PC-3 (cell line): ENCODE results near the gene ANKS1B. TPM values are rescaled to one million over a fixed set of nuclear protein-coding genes. Genes with fewer than 3 reads are reported as not detected.

Experiments
- ATAC-seq: fragments of 200-7000 bp; cut with Tn5 transposase; 2 replicates; pipeline ENCODE4 v1.9.1; 2020; ENCODE audit warnings: mild to moderate bottlenecking, moderate library complexity
- BruUV-seq: library from RNA; stranded (reverse); fragments of 400-500 nt; replicated peaks from 2 replicates; lab custom pipeline; 2021; lab: Mats Ljungman, UMichigan
- CTCF ChIA-PET: fragments of 300-600 bp; sonication (Branson Sonifier 250); formaldehyde crosslinking; loops from one replicate; lab custom pipeline; 2022; ENCODE audit warnings: antibody characterized with exemption; lab: Charles Lee
- POLR2A ChIA-PET: fragments of 300-600 bp; sonication (Branson Sonifier 250); formaldehyde crosslinking; loops from one replicate; lab custom pipeline; 2022; ENCODE audit warnings: antibody characterized with exemption; ENCODE audit not compliant: unreplicated experiment; lab: Charles Lee
- DNase-seq: peaks from one replicate; pipeline ENCODE4 v3.0.0-alpha.2; 2015
- H2AFZ ChIP-seq: fragments of 300-600 bp; sonication (generic); 2 replicates; pipeline ENCODE4 v1.6.0; 2016; ENCODE audit warnings: antibody characterized with exemption, low read length
- H3F3A ChIP-seq: fragments of 300-600 bp; sonication (generic); one replicate; pipeline ENCODE4 v1.6.0; 2017; ENCODE audit warnings: antibody characterized with exemption, low read length, control low read depth, mild to moderate bottlenecking; ENCODE audit not compliant: unreplicated experiment
- H3K27ac ChIP-seq: fragments of 300-600 bp; sonication (generic); 2 replicates; pipeline ENCODE4 v1.5.1; 2016; ENCODE audit warnings: mild to moderate bottlenecking, low read length
- H3K27me3 ChIP-seq: fragments of 300-600 bp; sonication (generic); 2 replicates; pipeline ENCODE4 v1.6.1; 2016; ENCODE audit warnings: low read length, mixed read lengths
- H3K36me3 ChIP-seq: fragments of 300-600 bp; sonication (generic); 2 replicates; pipeline ENCODE4 v1.6.1; 2016; ENCODE audit warnings: low read depth, mixed run types, low read length, mixed read lengths
- H3K4me1 ChIP-seq: fragments of 300-600 bp; sonication (generic); 2 replicates; pipeline ENCODE4 v1.5.1; 2016; ENCODE audit warnings: low read length; ENCODE audit not compliant: insufficient read depth
- H3K4me2 ChIP-seq: fragments of 300-600 bp; sonication (generic); 2 replicates; pipeline ENCODE4 v1.6.0; 2016; ENCODE audit warnings: low read length
- H3K4me3 ChIP-seq: fragments of 300-600 bp; sonication (generic); 2 replicates; pipeline ENCODE4 v1.5.1; 2016; ENCODE audit warnings: mild to moderate bottlenecking, low read length, mixed read lengths
- H3K79me2 ChIP-seq: fragments of 300-600 bp; sonication (generic); 2 replicates; pipeline ENCODE4 v1.6.1; 2017; ENCODE audit warnings: low read length, mixed read lengths
- H3K9ac ChIP-seq: fragments of 300-600 bp; sonication (generic); 2 replicates; pipeline ENCODE4 v1.6.0; 2016; ENCODE audit warnings: mild to moderate bottlenecking, low read length
- H3K9me2 ChIP-seq: fragments of 300-600 bp; sonication (generic); replicated peaks from 2 replicates; pipeline ENCODE4 v1.6.1; 2016; ENCODE audit warnings: mixed run types, low read length, mixed read lengths
- H3K9me3 ChIP-seq: fragments of 300-600 bp; sonication (generic); 2 replicates; pipeline ENCODE4 v1.6.1; 2016; ENCODE audit warnings: low read length, mixed read lengths
- H4K20me1 ChIP-seq: fragments of 300-600 bp; sonication (generic); 2 replicates; pipeline ENCODE4 v1.6.1; 2016; ENCODE audit warnings: low read length, mixed read lengths
- EZH2 ChIP-seq: fragments of 300-600 bp; sonication (generic); IDR thresholded peaks from one replicate; pipeline ENCODE4 v1.6.1; 2017; ENCODE audit warnings: antibody characterized with exemption, mild to moderate bottlenecking, low read length; ENCODE audit not compliant: unreplicated experiment
- EZH2phosphoT487 ChIP-seq: fragments of 300-600 bp; sonication (generic); IDR thresholded peaks from 2 replicates; pipeline ENCODE4 v1.6.1; 2018; ENCODE audit warnings: mild to moderate bottlenecking, antibody characterized with exemption, low read length, borderline replicate concordance
- intact Hi-C: fragments of 100-400 bp; cut with micrococcal nuclease; formaldehyde crosslinking; loops from 2 replicates; pipeline ENCODE4 v1.9.0; 2023
- total RNA-seq: library from RNA; depleted of rRNA; stranded (reverse); fragments of >200 nt; gene quantifications from 2 replicates; pipeline ENCODE4 v1.2.3, GENCODE V29; 2014
- TF ChIP-seq, protein P1 (sequence below): fragments of 300-600 bp; sonication (generic); conservative IDR thresholded peaks from 2 replicates; pipeline ENCODE4 v1.5.1; 2017; ENCODE audit warnings: antibody characterized with exemption, low read depth, mild to moderate bottlenecking, low read length

The ANKS1B gene
- total RNA-seq, 1 experiment from 2014 or later: 0.07 TPM

DNA sequence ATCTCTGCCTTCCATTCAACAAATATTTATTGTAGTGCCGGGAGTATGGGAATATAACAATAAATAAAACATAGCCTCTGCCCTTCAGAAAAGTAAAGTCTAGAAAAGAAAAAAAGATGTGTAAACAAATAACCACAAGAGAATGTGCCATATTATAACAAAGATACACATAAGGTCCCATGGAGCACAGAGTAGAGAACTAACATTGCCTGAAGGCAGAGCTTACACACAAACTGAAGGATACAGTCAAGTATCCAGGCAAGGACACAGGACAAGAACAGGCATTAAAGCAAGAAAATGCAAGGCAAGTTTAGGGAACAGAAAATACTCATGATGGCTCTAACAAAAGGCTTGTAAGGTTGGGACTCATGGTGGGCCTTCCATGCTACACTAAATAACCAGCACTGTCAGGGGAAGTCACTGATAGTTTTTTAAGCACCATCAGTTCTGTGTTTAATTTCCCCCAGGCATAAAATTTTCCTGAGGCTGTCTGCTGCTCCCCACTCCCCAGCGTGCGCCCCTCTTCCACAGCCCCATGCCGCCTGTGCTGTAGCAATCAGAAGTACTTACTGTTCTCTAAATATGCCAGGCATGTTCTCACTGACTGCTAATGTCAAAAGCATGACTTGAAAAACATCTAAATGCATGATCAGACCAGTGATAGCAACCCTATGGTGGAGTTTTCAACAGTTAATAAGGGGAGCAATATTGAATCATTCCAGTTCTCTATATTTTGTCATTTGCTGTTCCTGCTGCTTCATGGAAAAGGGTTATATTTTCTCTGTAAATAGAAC is 77.8 kb downstream of the ANKS1B start:
- no peaks in the 10 kb centered on the region for H4K20me1 ChIP-seq
- no peak for ATAC-seq
- intact Hi-C loops: no loop called here
- no peak for DNase-seq
- no peak overlapping the region for H3K4me3 ChIP-seq
- no peaks in the 10 kb centered on the region for H3K27me3 ChIP-seq
- no peaks in the 10 kb centered on the region for H3K79me2 ChIP-seq
- TF ChIP-seq, protein P1, sequence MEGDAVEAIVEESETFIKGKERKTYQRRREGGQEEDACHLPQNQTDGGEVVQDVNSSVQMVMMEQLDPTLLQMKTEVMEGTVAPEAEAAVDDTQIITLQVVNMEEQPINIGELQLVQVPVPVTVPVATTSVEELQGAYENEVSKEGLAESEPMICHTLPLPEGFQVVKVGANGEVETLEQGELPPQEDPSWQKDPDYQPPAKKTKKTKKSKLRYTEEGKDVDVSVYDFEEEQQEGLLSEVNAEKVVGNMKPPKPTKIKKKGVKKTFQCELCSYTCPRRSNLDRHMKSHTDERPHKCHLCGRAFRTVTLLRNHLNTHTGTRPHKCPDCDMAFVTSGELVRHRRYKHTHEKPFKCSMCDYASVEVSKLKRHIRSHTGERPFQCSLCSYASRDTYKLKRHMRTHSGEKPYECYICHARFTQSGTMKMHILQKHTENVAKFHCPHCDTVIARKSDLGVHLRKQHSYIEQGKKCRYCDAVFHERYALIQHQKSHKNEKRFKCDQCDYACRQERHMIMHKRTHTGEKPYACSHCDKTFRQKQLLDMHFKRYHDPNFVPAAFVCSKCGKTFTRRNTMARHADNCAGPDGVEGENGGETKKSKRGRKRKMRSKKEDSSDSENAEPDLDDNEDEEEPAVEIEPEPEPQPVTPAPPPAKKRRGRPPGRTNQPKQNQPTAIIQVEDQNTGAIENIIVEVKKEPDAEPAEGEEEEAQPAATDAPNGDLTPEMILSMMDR: no peak
- CTCF ChIA-PET: no interaction called here
- POLR2A ChIA-PET: no interaction called here
- H3K4me1 ChIP-seq: peaks cover 18% of the 10 kb centered on the region
- H2AFZ ChIP-seq: no peak overlapping the region
- no peak overlapping the region for H3K4me2 ChIP-seq
- no peaks in the 10 kb centered on the region for H3F3A ChIP-seq
- H3K36me3 ChIP-seq: no peaks in the 10 kb centered on the region
- no peaks in the 10 kb centered on the region for H3K9me2 ChIP-seq
- no peaks in the 10 kb centered on the region for H3K9me3 ChIP-seq
- H3K9ac ChIP-seq: no peak overlapping the region
- no TSS peak for BruUV-seq
- H3K27ac ChIP-seq: no peak overlapping the region

DNA sequence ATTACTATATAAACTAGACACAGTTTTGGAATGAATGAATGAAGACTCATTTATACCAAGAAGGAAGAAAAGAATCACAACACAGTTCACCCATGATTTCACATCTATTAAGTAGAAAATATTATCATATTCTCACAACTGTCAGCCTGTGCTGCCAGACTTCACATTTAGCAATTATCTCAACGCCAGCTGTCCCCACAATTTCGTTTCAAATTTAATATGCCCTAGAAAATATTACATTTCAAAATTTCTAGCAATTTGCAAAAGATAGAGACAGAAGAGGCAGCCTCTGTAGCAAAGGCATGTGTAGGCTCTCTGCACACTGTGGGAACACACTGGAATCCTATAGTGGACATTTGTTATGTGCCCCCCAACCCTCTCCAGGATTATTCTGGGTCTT is 83.6 kb downstream of the ANKS1B start:
- Histone ChIP-seq H3K9me3 (no peaks in the 10 kb centered on the region), H4K20me1 (no peaks in the 10 kb centered on the region), H3K9ac (no peak overlapping the region), H3K4me1 (no peaks in the 10 kb centered on the region), H3K79me2 (no peaks in the 10 kb centered on the region), H3K27ac (no peak overlapping the region), H2AFZ (no peak overlapping the region), H3F3A (no peaks in the 10 kb centered on the region), H3K4me3 (no peak overlapping the region), H3K36me3 (no peaks in the 10 kb centered on the region), H3K9me2 (no peaks in the 10 kb centered on the region), H3K27me3 (peaks cover 7% of the 10 kb centered on the region; the same call in 1 of the 2 replicates), H3K4me2 (no peak overlapping the region)
- ATAC-seq (no peak), DNase-seq (no peak)
- BruUV-seq: no TSS peak
- ChIA-PET CTCF (no interaction called here), POLR2A (no interaction called here)
- intact Hi-C loops: no loop called here
- no peak for TF ChIP-seq EZH2phosphoT487
- no peak for TF ChIP-seq EZH2
- TF ChIP-seq, protein P1: no peak

- no peaks in the 10 kb centered on the region for H3K9me3 ChIP-seq
- no TSS peak for BruUV-seq
- intact Hi-C loops: no loop called here
- no peaks in the 10 kb centered on the region for H3K9me2 ChIP-seq
- H3F3A ChIP-seq: no peaks in the 10 kb centered on the region
- ChIA-PET POLR2A (no interaction called here), CTCF (no interaction called here)
- no peaks in the 10 kb centered on the region for H3K79me2 ChIP-seq
- H4K20me1 ChIP-seq: no peaks in the 10 kb centered on the region
- no peak for ATAC-seq
- no peak overlapping the region for H3K27ac ChIP-seq
- no peak overlapping the region for H3K9ac ChIP-seq
- DNase-seq: no peak
- no peaks in the 10 kb centered on the region for H3K36me3 ChIP-seq
- H3K4me1 ChIP-seq: no peaks in the 10 kb centered on the region
- H3K4me3 ChIP-seq: no peak overlapping the region
- no peak for TF ChIP-seq EZH2phosphoT487
- no peak for TF ChIP-seq EZH2
- TF ChIP-seq, protein P1: no peak
- H3K27me3 ChIP-seq: peaks cover 7% of the 10 kb centered on the region; the same call in 1 of the 2 replicates
- H2AFZ ChIP-seq: no peak overlapping the region
- H3K4me2 ChIP-seq: no peak overlapping the region
Observed at GRCh38 chr12:99898645-99899044, 86.1 kb downstream of the ANKS1B start.
